Thyroid gland (tissue), 4 donors: ENCODE results near the gene NRBP1. TPM values are rescaled to one million over a fixed set of nuclear protein-coding genes. Genes with fewer than 3 reads are reported as not detected.
A peak's percentile ranks its signal among the peaks of the same experiment; 100 is the strongest.

Source experiments
- DNase-seq, 2 donors: peaks; one replicate each; pipeline ENCODE4 v3.0.0-alpha.2; 2019
- H3K27ac ChIP-seq, 3 donors: fragments of 200-600 bp; sonication (generic); 1 replicate in 2 of 3; 2 replicates in 1 of 3; pipeline ENCODE4 v1.5.1; 2016 to 2019; ENCODE audit warnings: mild to moderate bottlenecking in 1 of 3, moderate library complexity in 1 of 3
- H3K27me3 ChIP-seq: fragments of 200-600 bp; sonication (generic); one replicate; pipeline ENCODE4 v1.5.1; 2019
- H3K36me3 ChIP-seq, 2 donors: fragments of 200-600 bp; sonication (generic); one replicate each; pipeline ENCODE4 v1.5.1; 2016 to 2019
- H3K4me1 ChIP-seq, 2 donors: fragments of 200-600 bp; sonication (generic); one replicate each; pipeline ENCODE4 v1.5.1; 2017 to 2019
- H3K4me3 ChIP-seq, 3 donors: fragments of 200-600 bp; sonication (generic); replicated peaks in 1 of 3; 1 replicate in 2 of 3; 2 replicates in 1 of 3; pipeline ENCODE4 v1.5.1; 2016; ENCODE audit warnings: mild to moderate bottlenecking in 1 of 3
- H3K9me3 ChIP-seq: fragments of 200-600 bp; sonication (generic); one replicate; pipeline ENCODE4 v1.5.1; 2017
- CTCF ChIP-seq, 6 experiments: fragments of 200-600 bp in 3 of 6; fragments of 450-650 bp in 3 of 6; sonication (generic) in 3 of 6; IDR thresholded peaks; one replicate each; pipeline ENCODE4 v1.5.1; 2016 to 2019; ENCODE audit warnings: antibody characterized with exemption in 6 of 6, mild to moderate bottlenecking in 2 of 6, inconsistent platforms in 1 of 6, moderate library complexity in 1 of 6
- POLR2A ChIP-seq, 2 donors: fragments of 450-650 bp; IDR thresholded peaks; one replicate each; pipeline ENCODE4 v1.6.1; 2017; ENCODE audit warnings: antibody characterized with exemption in 2 of 2, mild to moderate bottlenecking in 2 of 2, moderate library complexity in 1 of 2
- WGBS, 2 donors: methylation state at CpG; one replicate each; pipeline ENCODE4 v1.1.5; 2017; 5-methylcytosine and 5-hydroxymethylcytosine counted together
- intact Hi-C: fragments of 100-400 bp; cut with DNase I; formaldehyde crosslinking; loops from one replicate; pipeline ENCODE4 v1.15.1; 2023
- total RNA-seq, 4 donors: library from RNA; depleted of rRNA; stranded (reverse); fragments of >200 nt; gene quantifications; one replicate each; pipeline ENCODE4 v1.2.3, GENCODE V29; 2016

NRBP1 gene
- 10 to 100 TPM; 45.2 to 68.6 (median 63.1) TPM for total RNA-seq

- Histone ChIP-seq H3K36me3 (peaks cover 4% of the 10 kb centered on the region in 2 donors), H3K4me1 (peaks cover 26 to 27% of the 10 kb centered on the region in 2 donors), H3K9me3 (no peaks in the 10 kb centered on the region), H3K27ac (peak within 1 kb of the TSS; percentile 97 to 99 (median 98)), H3K27me3 (no peaks in the 10 kb centered on the region), H3K4me3 (peak within 1 kb of the TSS; percentile 51 to 99 (median 97))
- WGBS, 2 donors, result 0% methylated on average over 7 to 17 of the region's 75 CpGs
- DNase-seq, result peak; percentile 94 to 96
- intact Hi-C loops, result loop anchor here (2.0 kb wide), 2 partner anchors 18 to 46 kb away; no protein-coding TSS in a partner anchor
- TF ChIP-seq POLR2A (IDR thresholded peaks at IDR 0.05) (peak; percentile 34 to 91), CTCF (IDR thresholded peaks at IDR 0.05) (no peak)
Observed at GRCh38 chr2:27428213-27428977, at the start of gene NRBP1. Gene NRBP1, plus strand, starts transcription at chr2:27428631. Its CDS starts 4,643 bp downstream, at chr2:27433274.

GRCh38 chr2:27378809-27379290, 49.6 kb upstream of the NRBP1 start:
- H3K27ac ChIP-seq, result no peak overlapping the region
- peaks cover 49 to 58% of the 10 kb centered on the region in 2 donors for H3K36me3 ChIP-seq

GRCh38 chr2:27379383-27379835, 49.0 kb upstream of the NRBP1 start:
- no peaks in the 10 kb centered on the region for H3K9me3 ChIP-seq
- peak overlapping the region in 2 of 3 donors; percentile 81 to 84 for H3K27ac ChIP-seq
- intact Hi-C loops, result no loop called here
- 86% methylated on average over 2 of the region's 2 CpGs for WGBS, 2 donors
- no peaks in the 10 kb centered on the region for H3K27me3 ChIP-seq
- H3K4me1 ChIP-seq, result peaks cover 12 to 28% of the 10 kb centered on the region in 2 donors
- no peak for DNase-seq
- peak overlapping the region in 1 of 3 donors; percentile 79 for H3K4me3 ChIP-seq
- TF ChIP-seq CTCF (IDR thresholded peaks at IDR 0.05), result no peak
- TF ChIP-seq POLR2A (IDR thresholded peaks at IDR 0.05), result no peak
- peaks cover 49 to 58% of the 10 kb centered on the region in 2 donors for H3K36me3 ChIP-seq

More at GRCh38 chr2:27378809-27379290, 49.6 kb upstream of the NRBP1 start:
- Histone ChIP-seq H3K27me3 (no peaks in the 10 kb centered on the region), H3K4me1 (peaks cover 12 to 28% of the 10 kb centered on the region in 2 donors), H3K4me3 (no peak overlapping the region), H3K9me3 (no peaks in the 10 kb centered on the region)
- DNase-seq, result no peak
- intact Hi-C loops, result no loop called here
- no peak for TF ChIP-seq POLR2A (IDR thresholded peaks at IDR 0.05)
- TF ChIP-seq CTCF (IDR thresholded peaks at IDR 0.05), result no peak
- 88 to 89% methylated on average over 7 to 9 of the region's 9 CpGs for WGBS, 2 donors

GRCh38 chr2:27379836-27380625, 48.4 kb upstream of the NRBP1 start:
- WGBS, 2 donors, result 1 to 2% methylated on average over 17 to 27 of the region's 35 CpGs
- TF ChIP-seq CTCF (IDR thresholded peaks at IDR 0.05), result no peak
- no peak for TF ChIP-seq POLR2A (IDR thresholded peaks at IDR 0.05)
- H3K27me3 ChIP-seq, result no peaks in the 10 kb centered on the region
- H3K4me3 ChIP-seq, result peak overlapping the region; percentile 3 to 79 (median 62)
- no peaks in the 10 kb centered on the region for H3K9me3 ChIP-seq
- intact Hi-C loops, result no loop called here
- H3K27ac ChIP-seq, result peak overlapping the region; percentile 50 to 84 (median 81)
- peaks cover 49 to 56% of the 10 kb centered on the region in 2 donors for H3K36me3 ChIP-seq
- peak; percentile 52 to 64 for DNase-seq
- H3K4me1 ChIP-seq, result peaks cover 12 to 28% of the 10 kb centered on the region in 2 donors
